MM.1S (cell line): ENCODE measurements around the gene CCDC171.

ENCODE experiments used
- DNase-seq: peaks from one replicate; pipeline ENCODE4 v3.0.0-alpha.2; 2015
- H2AFZ ChIP-seq: fragments of 300-600 bp; sonication (generic); 2 replicates; pipeline ENCODE4 v1.6.0; 2016; ENCODE audit warnings: antibody characterized with exemption, low read length
- H3F3A ChIP-seq: fragments of 300-600 bp; sonication (generic); 2 replicates; pipeline ENCODE4 v1.6.1; 2016; ENCODE audit warnings: mild to moderate bottlenecking, antibody characterized with exemption, low read length, moderate library complexity, mixed read lengths; ENCODE audit not compliant: insufficient read depth
- H3K27ac ChIP-seq: fragments of 300-600 bp; sonication (generic); 2 replicates; pipeline ENCODE4 v1.5.1; 2016; ENCODE audit warnings: mild to moderate bottlenecking, low read length
- H3K27me3 ChIP-seq: fragments of 300-600 bp; sonication (generic); replicated peaks from 2 replicates; pipeline ENCODE4 v1.6.0; 2016; ENCODE audit warnings: low read length; ENCODE audit not compliant: insufficient read depth
- H3K36me3 ChIP-seq: fragments of 300-600 bp; sonication (generic); replicated peaks from 2 replicates; pipeline ENCODE4 v1.6.1; 2016; ENCODE audit warnings: mild to moderate bottlenecking, low read length, mixed read lengths; ENCODE audit not compliant: insufficient read depth
- H3K4me1 ChIP-seq: fragments of 300-600 bp; sonication (generic); 2 replicates; pipeline ENCODE4 v1.6.1; 2016; ENCODE audit warnings: low read length, mixed read lengths
- H3K4me2 ChIP-seq: fragments of 300-600 bp; sonication (generic); 2 replicates; pipeline ENCODE4 v1.6.0; 2016; ENCODE audit warnings: low read depth, low read length
- H3K4me3 ChIP-seq: fragments of 300-600 bp; sonication (generic); 2 replicates; pipeline ENCODE4 v1.5.1; 2016; ENCODE audit warnings: low read length, mixed read lengths
- H3K79me2 ChIP-seq: fragments of 300-600 bp; sonication (generic); 2 replicates; pipeline ENCODE4 v1.6.1; 2016; ENCODE audit warnings: mixed run types, low read length, mixed read lengths
- H3K9ac ChIP-seq: fragments of 300-600 bp; sonication (generic); 2 replicates; pipeline ENCODE4 v1.6.1; 2016; ENCODE audit warnings: low read length, mixed read lengths
- H3K9me2 ChIP-seq: fragments of 300-600 bp; sonication (generic); replicated peaks from 2 replicates; pipeline ENCODE4 v1.6.1; 2016; ENCODE audit warnings: mild to moderate bottlenecking, low read length, mixed read lengths; ENCODE audit not compliant: insufficient read depth
- H3K9me3 ChIP-seq: fragments of 300-600 bp; sonication (generic); replicated peaks from 2 replicates; pipeline ENCODE4 v1.6.1; 2016; ENCODE audit warnings: mild to moderate bottlenecking, low read length, mixed read lengths; ENCODE audit not compliant: insufficient read depth
- H4K20me1 ChIP-seq: fragments of 300-600 bp; sonication (generic); 2 replicates; pipeline ENCODE4 v1.6.1; 2016; ENCODE audit warnings: mild to moderate bottlenecking, low read length, moderate library complexity, mixed read lengths; ENCODE audit not compliant: insufficient read depth
- EZH2 ChIP-seq: fragments of 300-600 bp; sonication (generic); optimal IDR thresholded peaks from 2 replicates; pipeline ENCODE3; 2017; ENCODE audit warnings: low read depth, mild to moderate bottlenecking, antibody characterized with exemption, low read length, mixed read lengths
- EZH2phosphoT487 ChIP-seq: fragments of 300-600 bp; sonication (generic); IDR thresholded peaks from 2 replicates; pipeline ENCODE4 v1.6.1; 2018; ENCODE audit warnings: antibody characterized with exemption, low read length
- TF ChIP-seq, protein P1 (sequence below): fragments of 300-600 bp; sonication (generic); IDR thresholded peaks from 2 replicates; pipeline ENCODE4 v1.5.1; 2016; ENCODE audit warnings: antibody characterized with exemption, low read length, mixed read lengths

CCDC171 gene

DNA sequence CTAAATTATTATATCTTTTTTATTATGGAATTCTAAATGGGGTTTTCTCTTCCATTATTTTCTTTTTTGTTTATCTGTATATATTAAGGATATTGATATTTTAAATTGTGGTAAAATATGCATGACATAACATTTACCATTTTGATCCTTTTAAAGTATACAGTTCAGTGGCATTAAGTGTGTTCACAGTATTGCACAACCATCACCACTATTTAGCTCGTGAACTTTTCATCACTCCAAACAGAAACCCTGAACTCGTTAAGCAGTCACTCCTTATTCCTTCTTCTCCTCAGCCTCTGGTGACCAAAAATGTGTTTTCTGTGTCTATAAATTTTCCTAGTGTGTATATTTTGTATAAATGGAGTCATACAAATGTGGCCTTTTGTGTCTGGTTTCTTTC, 188.2 kb downstream of the CCDC171 start:
- DNase-seq = no peak
- Histone ChIP-seq H3K4me1 (no peaks in the 10 kb centered on the region), H3K27me3 (no peaks in the 10 kb centered on the region), H2AFZ (no peak overlapping the region), H3K9me2 (no peaks in the 10 kb centered on the region), H3K36me3 (no peaks in the 10 kb centered on the region), H3K4me2 (no peak overlapping the region), H3K79me2 (no peaks in the 10 kb centered on the region), H3K4me3 (no peak overlapping the region), H3K27ac (no peak overlapping the region), H3K9me3 (no peaks in the 10 kb centered on the region), H3F3A (no peaks in the 10 kb centered on the region), H3K9ac (no peak overlapping the region), H4K20me1 (no peaks in the 10 kb centered on the region)
- TF ChIP-seq EZH2phosphoT487 = no peak
- TF ChIP-seq, protein P1, sequence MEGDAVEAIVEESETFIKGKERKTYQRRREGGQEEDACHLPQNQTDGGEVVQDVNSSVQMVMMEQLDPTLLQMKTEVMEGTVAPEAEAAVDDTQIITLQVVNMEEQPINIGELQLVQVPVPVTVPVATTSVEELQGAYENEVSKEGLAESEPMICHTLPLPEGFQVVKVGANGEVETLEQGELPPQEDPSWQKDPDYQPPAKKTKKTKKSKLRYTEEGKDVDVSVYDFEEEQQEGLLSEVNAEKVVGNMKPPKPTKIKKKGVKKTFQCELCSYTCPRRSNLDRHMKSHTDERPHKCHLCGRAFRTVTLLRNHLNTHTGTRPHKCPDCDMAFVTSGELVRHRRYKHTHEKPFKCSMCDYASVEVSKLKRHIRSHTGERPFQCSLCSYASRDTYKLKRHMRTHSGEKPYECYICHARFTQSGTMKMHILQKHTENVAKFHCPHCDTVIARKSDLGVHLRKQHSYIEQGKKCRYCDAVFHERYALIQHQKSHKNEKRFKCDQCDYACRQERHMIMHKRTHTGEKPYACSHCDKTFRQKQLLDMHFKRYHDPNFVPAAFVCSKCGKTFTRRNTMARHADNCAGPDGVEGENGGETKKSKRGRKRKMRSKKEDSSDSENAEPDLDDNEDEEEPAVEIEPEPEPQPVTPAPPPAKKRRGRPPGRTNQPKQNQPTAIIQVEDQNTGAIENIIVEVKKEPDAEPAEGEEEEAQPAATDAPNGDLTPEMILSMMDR = no peak
- TF ChIP-seq EZH2 = no peak

DNA sequence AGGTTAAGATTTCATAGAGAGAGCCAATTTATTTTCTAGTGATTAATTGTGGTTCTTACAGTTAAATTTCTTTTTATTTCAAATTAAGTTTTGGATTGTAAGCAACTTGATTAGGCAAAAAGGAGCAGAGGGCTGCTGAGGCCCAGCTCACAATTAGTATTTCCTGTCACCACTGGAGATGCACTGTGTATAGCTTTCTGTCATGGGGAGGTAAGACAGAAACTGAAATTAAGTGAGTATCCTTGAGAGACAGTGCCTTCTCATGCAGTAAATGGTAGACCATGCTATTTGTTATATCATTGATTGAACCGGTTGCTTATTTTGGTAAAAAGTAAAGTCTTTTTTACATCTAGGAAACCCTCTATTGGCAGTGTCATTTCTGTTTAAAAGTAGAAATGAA, 190.7 kb downstream of the CCDC171 start:
- TF ChIP-seq EZH2 (no peak), EZH2phosphoT487 (no peak)
- TF ChIP-seq, protein P1 = no peak
- no peaks in the 10 kb centered on the region for H3K79me2 ChIP-seq
- DNase-seq = peak; percentile 6

DNA sequence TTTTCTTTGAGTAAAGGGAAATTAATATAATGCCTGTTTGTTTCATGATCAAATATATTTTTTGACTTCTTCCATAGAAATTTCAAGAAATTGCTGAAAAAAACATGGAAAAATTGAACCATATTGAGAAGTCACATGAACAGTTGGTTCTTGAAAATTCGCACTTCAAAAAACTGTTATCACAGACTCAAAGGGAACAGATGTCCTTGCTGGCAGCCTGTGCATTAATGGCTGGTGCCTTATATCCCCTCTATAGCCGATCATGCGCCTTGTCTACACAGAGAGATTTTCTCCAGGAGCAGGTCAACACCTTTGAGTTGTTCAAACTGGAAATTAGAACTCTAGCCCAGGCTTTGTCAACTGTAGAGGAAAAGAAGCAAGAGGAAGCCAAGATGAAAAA, 191.4 kb downstream of the CCDC171 start:
- Histone ChIP-seq H3K4me3 (no peak overlapping the region), H3K9ac (no peak overlapping the region), H3K4me2 (no peak overlapping the region), H3K27me3 (no peaks in the 10 kb centered on the region), H3K9me2 (no peaks in the 10 kb centered on the region), H3F3A (no peaks in the 10 kb centered on the region), H3K79me2 (no peaks in the 10 kb centered on the region), H3K9me3 (no peaks in the 10 kb centered on the region), H2AFZ (no peak overlapping the region), H3K4me1 (no peaks in the 10 kb centered on the region), H4K20me1 (no peaks in the 10 kb centered on the region), H3K27ac (no peak overlapping the region), H3K36me3 (no peaks in the 10 kb centered on the region)
- TF ChIP-seq, protein P1 = no peak
- TF ChIP-seq EZH2 (no peak), EZH2phosphoT487 (no peak)
- no peak for DNase-seq

More for the DNA sequence above, 190.7 kb downstream of the CCDC171 start:
- Histone ChIP-seq H3K4me2 (no peak overlapping the region), H3K36me3 (no peaks in the 10 kb centered on the region), H3K27ac (no peak overlapping the region), H4K20me1 (no peaks in the 10 kb centered on the region), H3K9me3 (no peaks in the 10 kb centered on the region), H3K27me3 (no peaks in the 10 kb centered on the region), H3K4me3 (no peak overlapping the region), H3K9ac (no peak overlapping the region), H2AFZ (no peak overlapping the region), H3F3A (no peaks in the 10 kb centered on the region), H3K4me1 (no peaks in the 10 kb centered on the region), H3K9me2 (no peaks in the 10 kb centered on the region)

DNA sequence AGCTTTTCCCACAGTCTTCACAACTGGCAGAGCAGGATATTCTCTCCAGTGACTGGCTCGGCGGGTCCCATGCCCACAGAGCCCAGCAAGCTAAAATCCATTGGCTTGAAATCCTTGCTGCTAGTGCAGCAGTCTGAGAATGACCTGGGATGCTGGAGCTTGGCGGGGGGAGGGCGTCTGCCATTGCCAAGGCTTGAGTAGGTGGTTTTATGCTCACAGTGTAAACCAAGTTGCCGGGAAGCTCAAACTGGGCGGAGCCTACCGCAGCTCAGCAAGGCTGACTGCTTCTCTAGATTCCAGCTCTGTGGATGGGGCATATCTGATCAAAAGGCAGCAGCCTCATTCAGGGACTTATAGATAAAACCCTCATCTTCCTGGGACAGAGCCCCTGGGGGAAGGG, 194.1 kb downstream of the CCDC171 start:
- H3K4me2 ChIP-seq = no peak overlapping the region
- H3K27me3 ChIP-seq = no peaks in the 10 kb centered on the region
- DNase-seq = no peak
- no peaks in the 10 kb centered on the region for H3K9me2 ChIP-seq
- no peak overlapping the region for H2AFZ ChIP-seq
- H3K27ac ChIP-seq = no peak overlapping the region
- H3K4me3 ChIP-seq = no peak overlapping the region
- no peaks in the 10 kb centered on the region for H4K20me1 ChIP-seq
- no peak overlapping the region for H3K9ac ChIP-seq
- no peaks in the 10 kb centered on the region for H3F3A ChIP-seq
- TF ChIP-seq EZH2phosphoT487 = no peak
- TF ChIP-seq EZH2 = no peak
- TF ChIP-seq, protein P1 = no peak
- H3K9me3 ChIP-seq = no peaks in the 10 kb centered on the region
- no peaks in the 10 kb centered on the region for H3K4me1 ChIP-seq
- no peaks in the 10 kb centered on the region for H3K79me2 ChIP-seq
- H3K36me3 ChIP-seq = no peaks in the 10 kb centered on the region
